ENCODE results near the gene RALGPS2.

The RALGPS2 gene

DNA sequence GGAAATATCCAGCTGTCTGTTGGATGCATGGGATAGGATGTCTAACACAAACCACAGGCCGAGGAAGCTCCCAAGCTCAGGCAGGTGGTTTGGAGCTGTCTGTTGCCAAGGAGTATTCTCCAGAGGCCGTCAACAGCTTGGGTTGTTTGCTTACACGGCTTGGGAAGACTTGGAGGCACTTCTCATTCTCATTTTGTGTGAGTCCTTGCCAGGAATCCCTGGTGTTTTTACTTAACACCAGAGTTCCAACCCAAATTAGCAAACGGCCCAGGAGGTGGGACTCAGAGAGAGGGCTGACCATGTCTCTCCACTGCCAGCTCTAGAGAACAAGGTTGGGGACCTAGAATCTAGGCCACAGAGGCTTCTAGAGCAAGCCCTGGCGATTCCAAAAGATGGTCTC, 228.0 kb downstream of the RALGPS2 start:
- DNase-seq (ENCODE audit: low read depth): no peak
- TF ChIP-seq CTCF (IDR thresholded peaks at IDR 0.05; ENCODE audit: control insufficient read depth, extremely low read depth, insufficient read depth): no peak
- H3K4me3 ChIP-seq (ENCODE audit: low read depth, low read length): no peak overlapping the region

- TF ChIP-seq CTCF (IDR thresholded peaks at IDR 0.05; ENCODE audit: control insufficient read depth, extremely low read depth, insufficient read depth): no peak
- no peak overlapping the region for H3K4me3 ChIP-seq (ENCODE audit: low read depth, low read length)
- no peak for DNase-seq (ENCODE audit: low read depth)
Observed at GRCh38 chr1:178953538-178954324, 228.7 kb downstream of the RALGPS2 start.

GRCh38 chr1:178954325-178954690, 229.3 kb downstream of the RALGPS2 start:
- no peak overlapping the region for H3K4me3 ChIP-seq (ENCODE audit: low read depth, low read length)
- DNase-seq (ENCODE audit: low read depth): no peak
- TF ChIP-seq CTCF (IDR thresholded peaks at IDR 0.05; ENCODE audit: control insufficient read depth, extremely low read depth, insufficient read depth): no peak

GRCh38 chr1:178954937-178955336, 229.9 kb downstream of the RALGPS2 start:
- H3K4me3 ChIP-seq (ENCODE audit: low read depth, low read length): no peak overlapping the region
- DNase-seq (ENCODE audit: low read depth): no peak
- no peak for TF ChIP-seq CTCF (IDR thresholded peaks at IDR 0.05; ENCODE audit: control insufficient read depth, extremely low read depth, insufficient read depth)

DNA sequence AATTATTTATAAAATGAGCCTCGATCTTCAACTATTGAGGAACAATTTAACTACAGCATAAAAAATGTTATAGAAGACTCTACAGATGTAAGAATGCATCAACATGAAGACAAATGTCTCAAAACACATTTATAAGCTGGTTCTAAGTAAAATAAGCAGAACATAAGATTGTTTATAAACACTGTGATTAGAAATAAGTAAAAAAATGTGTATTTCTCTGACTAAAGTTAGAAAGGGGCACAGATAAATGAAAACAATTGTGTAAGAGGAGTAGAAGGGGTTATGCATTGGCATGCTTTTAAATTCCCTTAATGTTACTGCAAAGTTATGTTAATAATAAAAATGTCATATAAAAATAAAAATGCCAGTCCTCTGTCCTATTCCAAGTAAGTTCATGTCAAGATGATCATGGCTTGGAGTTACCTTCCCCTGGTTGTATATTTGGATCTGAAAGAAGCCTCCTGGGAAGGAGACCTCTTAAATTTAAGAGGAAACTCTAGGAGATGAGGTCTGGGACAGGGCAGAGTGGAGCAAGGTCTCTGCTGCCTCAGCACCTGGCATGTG, 230.4 kb downstream of the RALGPS2 start:
- DNase-seq (ENCODE audit: low read depth): no peak
- TF ChIP-seq CTCF (IDR thresholded peaks at IDR 0.05; ENCODE audit: control insufficient read depth, extremely low read depth, insufficient read depth): no peak
- H3K4me3 ChIP-seq (ENCODE audit: low read depth, low read length): no peak overlapping the region

DNA sequence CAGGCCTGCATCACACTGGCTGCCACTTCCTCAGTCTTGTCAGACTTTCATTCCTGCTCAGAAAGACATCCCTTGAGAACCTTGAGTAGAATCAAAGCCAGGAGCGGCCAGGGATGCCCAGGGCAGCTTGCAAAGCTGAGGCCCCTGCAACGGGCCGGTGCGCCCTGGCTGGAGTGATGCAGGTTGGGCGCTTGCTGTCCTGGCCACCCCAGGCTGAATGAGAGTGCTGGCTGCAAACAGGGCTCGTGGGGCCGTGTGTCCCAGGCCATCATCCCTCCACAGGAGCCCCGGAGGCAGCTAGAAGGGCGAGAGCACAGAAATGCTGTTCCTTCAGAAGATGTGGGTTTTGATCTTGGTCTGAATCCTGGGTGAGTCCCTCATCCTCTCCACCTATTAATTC, 233.4 kb downstream of the RALGPS2 start:
- no peak for TF ChIP-seq CTCF (IDR thresholded peaks at IDR 0.05; ENCODE audit: control insufficient read depth, extremely low read depth, insufficient read depth)
- no peak for DNase-seq (ENCODE audit: low read depth)
- no peak overlapping the region for H3K4me3 ChIP-seq (ENCODE audit: low read depth, low read length)
